Peyer's patch (tissue), 4 donors: ENCODE data around the gene RMDN2.
"Not testable (repeated sequence)": the region's sequence is repeated elsewhere in the genome, so short reads cannot be mapped to it uniquely, and the experiment has no call there.

Source experiments
- CTCF ChIP-seq, 6 experiments: fragments of 450-650 bp in 4 of 6; fragments of 200-600 bp in 2 of 6; sonication (generic) in 1 of 6; IDR thresholded peaks; one replicate each; pipeline ENCODE4 v1.5.1; 2017 to 2019; ENCODE audit warnings: antibody characterized with exemption in 6 of 6, mild to moderate bottlenecking in 3 of 6, moderate library complexity in 1 of 6
- POLR2A ChIP-seq, 2 donors: fragments of 450-650 bp; IDR thresholded peaks; one replicate each; pipeline ENCODE4 v1.5.1; 2017; ENCODE audit warnings: antibody characterized with exemption in 2 of 2, mild to moderate bottlenecking in 2 of 2, moderate library complexity in 2 of 2

- TF ChIP-seq CTCF, POLR2A (IDR thresholded peaks at IDR 0.05): not testable (repeated sequence)
Measured at GRCh38 chr2:37932873-37933272, 7.8 kb downstream of the RMDN2 start.
